PC-3 (cell line): ENCODE data around the gene ANGPT4. TPM values are rescaled to one million over a fixed set of nuclear protein-coding genes. Genes with fewer than 3 reads are reported as not detected.
"Not testable (repeated sequence)": the region's sequence is repeated elsewhere in the genome, so short reads cannot be mapped to it uniquely, and the experiment has no call there.

Experiments
- ATAC-seq: fragments of 200-7000 bp; cut with Tn5 transposase; 2 replicates; pipeline ENCODE4 v1.9.1; 2020; ENCODE audit warnings: mild to moderate bottlenecking, moderate library complexity
- BruUV-seq: library from RNA; stranded (reverse); fragments of 400-500 nt; replicated peaks from 2 replicates; lab custom pipeline; 2021; lab: Mats Ljungman, UMichigan
- CTCF ChIA-PET: fragments of 300-600 bp; sonication (Branson Sonifier 250); formaldehyde crosslinking; loops from one replicate; lab custom pipeline; 2022; ENCODE audit warnings: antibody characterized with exemption; lab: Charles Lee
- POLR2A ChIA-PET: fragments of 300-600 bp; sonication (Branson Sonifier 250); formaldehyde crosslinking; loops from one replicate; lab custom pipeline; 2022; ENCODE audit warnings: antibody characterized with exemption; ENCODE audit not compliant: unreplicated experiment; lab: Charles Lee
- DNase-seq: peaks from one replicate; pipeline ENCODE4 v3.0.0-alpha.2; 2015
- H2AFZ ChIP-seq: fragments of 300-600 bp; sonication (generic); 2 replicates; pipeline ENCODE4 v1.6.0; 2016; ENCODE audit warnings: antibody characterized with exemption, low read length
- H3F3A ChIP-seq: fragments of 300-600 bp; sonication (generic); one replicate; pipeline ENCODE4 v1.6.0; 2017; ENCODE audit warnings: antibody characterized with exemption, low read length, control low read depth, mild to moderate bottlenecking; ENCODE audit not compliant: unreplicated experiment
- H3K27ac ChIP-seq: fragments of 300-600 bp; sonication (generic); 2 replicates; pipeline ENCODE4 v1.5.1; 2016; ENCODE audit warnings: mild to moderate bottlenecking, low read length
- H3K27me3 ChIP-seq: fragments of 300-600 bp; sonication (generic); 2 replicates; pipeline ENCODE4 v1.6.1; 2016; ENCODE audit warnings: low read length, mixed read lengths
- H3K36me3 ChIP-seq: fragments of 300-600 bp; sonication (generic); 2 replicates; pipeline ENCODE4 v1.6.1; 2016; ENCODE audit warnings: low read depth, mixed run types, low read length, mixed read lengths
- H3K4me1 ChIP-seq: fragments of 300-600 bp; sonication (generic); 2 replicates; pipeline ENCODE4 v1.5.1; 2016; ENCODE audit warnings: low read length; ENCODE audit not compliant: insufficient read depth
- H3K4me2 ChIP-seq: fragments of 300-600 bp; sonication (generic); 2 replicates; pipeline ENCODE4 v1.6.0; 2016; ENCODE audit warnings: low read length
- H3K4me3 ChIP-seq: fragments of 300-600 bp; sonication (generic); 2 replicates; pipeline ENCODE4 v1.5.1; 2016; ENCODE audit warnings: mild to moderate bottlenecking, low read length, mixed read lengths
- H3K79me2 ChIP-seq: fragments of 300-600 bp; sonication (generic); 2 replicates; pipeline ENCODE4 v1.6.1; 2017; ENCODE audit warnings: low read length, mixed read lengths
- H3K9ac ChIP-seq: fragments of 300-600 bp; sonication (generic); 2 replicates; pipeline ENCODE4 v1.6.0; 2016; ENCODE audit warnings: mild to moderate bottlenecking, low read length
- H3K9me2 ChIP-seq: fragments of 300-600 bp; sonication (generic); replicated peaks from 2 replicates; pipeline ENCODE4 v1.6.1; 2016; ENCODE audit warnings: mixed run types, low read length, mixed read lengths
- H3K9me3 ChIP-seq: fragments of 300-600 bp; sonication (generic); 2 replicates; pipeline ENCODE4 v1.6.1; 2016; ENCODE audit warnings: low read length, mixed read lengths
- H4K20me1 ChIP-seq: fragments of 300-600 bp; sonication (generic); 2 replicates; pipeline ENCODE4 v1.6.1; 2016; ENCODE audit warnings: low read length, mixed read lengths
- EZH2 ChIP-seq: fragments of 300-600 bp; sonication (generic); IDR thresholded peaks from one replicate; pipeline ENCODE4 v1.6.1; 2017; ENCODE audit warnings: antibody characterized with exemption, mild to moderate bottlenecking, low read length; ENCODE audit not compliant: unreplicated experiment
- EZH2phosphoT487 ChIP-seq: fragments of 300-600 bp; sonication (generic); IDR thresholded peaks from 2 replicates; pipeline ENCODE4 v1.6.1; 2018; ENCODE audit warnings: mild to moderate bottlenecking, antibody characterized with exemption, low read length, borderline replicate concordance
- intact Hi-C: fragments of 100-400 bp; cut with micrococcal nuclease; formaldehyde crosslinking; loops from 2 replicates; pipeline ENCODE4 v1.9.0; 2023
- total RNA-seq: library from RNA; depleted of rRNA; stranded (reverse); fragments of >200 nt; gene quantifications from 2 replicates; pipeline ENCODE4 v1.2.3, GENCODE V29; 2014
- TF ChIP-seq, protein P1 (sequence below): fragments of 300-600 bp; sonication (generic); conservative IDR thresholded peaks from 2 replicates; pipeline ENCODE4 v1.5.1; 2017; ENCODE audit warnings: antibody characterized with exemption, low read depth, mild to moderate bottlenecking, low read length

The ANGPT4 gene
- total RNA-seq, 1 experiment from 2014 or later: not detected

DNA sequence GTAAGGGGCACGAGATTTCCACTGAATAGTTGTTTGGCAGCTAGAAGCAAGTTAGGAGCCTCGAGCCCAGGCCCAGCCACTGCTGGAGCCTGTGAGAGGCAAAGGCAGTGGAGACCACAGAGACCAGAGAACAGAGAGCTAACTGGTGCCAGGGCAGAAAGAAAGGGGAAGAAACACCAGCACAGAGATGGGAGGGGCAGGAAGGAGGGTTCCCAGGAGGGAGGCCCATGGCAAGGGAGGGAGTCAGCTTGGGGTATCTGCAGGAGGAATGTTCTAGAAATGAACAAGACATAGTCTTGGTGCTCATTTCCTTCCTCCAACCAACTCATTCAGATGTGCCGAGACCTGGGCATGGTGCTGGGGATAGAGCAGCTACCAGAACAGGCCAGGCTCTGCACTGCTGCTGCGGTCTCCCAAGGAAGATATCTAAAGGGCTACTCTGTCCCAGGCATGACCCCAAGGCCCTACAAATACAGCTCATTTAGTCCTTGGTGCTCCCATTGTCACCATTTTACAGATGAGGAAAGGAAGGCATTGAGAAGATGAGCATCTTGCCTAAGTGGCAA, 10.7 kb downstream of the ANGPT4 start:
- intact Hi-C loops: no loop called here
- ATAC-seq (no peak), DNase-seq (no peak)
- H3F3A ChIP-seq: no peaks in the 10 kb centered on the region
- no peak overlapping the region for H3K27ac ChIP-seq
- ChIA-PET CTCF (interaction anchor here (0.5 kb wide), 1 partner anchor 588 kb away, joined by 4 read pairs; no protein-coding TSS in a partner anchor), POLR2A (no interaction called here)
- H3K9me3 ChIP-seq: no peaks in the 10 kb centered on the region
- H3K36me3 ChIP-seq: no peaks in the 10 kb centered on the region
- no peak overlapping the region for H3K4me2 ChIP-seq
- no peak for TF ChIP-seq EZH2
- no peak overlapping the region for H3K9ac ChIP-seq
- H3K79me2 ChIP-seq: no peaks in the 10 kb centered on the region
- no peaks in the 10 kb centered on the region for H3K9me2 ChIP-seq
- no peak overlapping the region for H3K4me3 ChIP-seq
- no peak overlapping the region for H2AFZ ChIP-seq
- BruUV-seq: no TSS peak
- H3K4me1 ChIP-seq: no peaks in the 10 kb centered on the region
- H3K27me3 ChIP-seq: peaks cover 35% of the 10 kb centered on the region; the same call in 1 of the 2 replicates
- no peaks in the 10 kb centered on the region for H4K20me1 ChIP-seq

- peaks cover 32% of the 10 kb centered on the region; the same call in 1 of the 2 replicates for H3K27me3 ChIP-seq
- ATAC-seq (no peak), DNase-seq (no peak)
- no peak overlapping the region for H3K4me2 ChIP-seq
- BruUV-seq: no TSS peak
- no peaks in the 10 kb centered on the region for H3K9me3 ChIP-seq
- TF ChIP-seq EZH2 (no peak), EZH2phosphoT487 (no peak)
- TF ChIP-seq, protein P1, sequence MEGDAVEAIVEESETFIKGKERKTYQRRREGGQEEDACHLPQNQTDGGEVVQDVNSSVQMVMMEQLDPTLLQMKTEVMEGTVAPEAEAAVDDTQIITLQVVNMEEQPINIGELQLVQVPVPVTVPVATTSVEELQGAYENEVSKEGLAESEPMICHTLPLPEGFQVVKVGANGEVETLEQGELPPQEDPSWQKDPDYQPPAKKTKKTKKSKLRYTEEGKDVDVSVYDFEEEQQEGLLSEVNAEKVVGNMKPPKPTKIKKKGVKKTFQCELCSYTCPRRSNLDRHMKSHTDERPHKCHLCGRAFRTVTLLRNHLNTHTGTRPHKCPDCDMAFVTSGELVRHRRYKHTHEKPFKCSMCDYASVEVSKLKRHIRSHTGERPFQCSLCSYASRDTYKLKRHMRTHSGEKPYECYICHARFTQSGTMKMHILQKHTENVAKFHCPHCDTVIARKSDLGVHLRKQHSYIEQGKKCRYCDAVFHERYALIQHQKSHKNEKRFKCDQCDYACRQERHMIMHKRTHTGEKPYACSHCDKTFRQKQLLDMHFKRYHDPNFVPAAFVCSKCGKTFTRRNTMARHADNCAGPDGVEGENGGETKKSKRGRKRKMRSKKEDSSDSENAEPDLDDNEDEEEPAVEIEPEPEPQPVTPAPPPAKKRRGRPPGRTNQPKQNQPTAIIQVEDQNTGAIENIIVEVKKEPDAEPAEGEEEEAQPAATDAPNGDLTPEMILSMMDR: no peak
- no peak overlapping the region for H3K27ac ChIP-seq
- no peaks in the 10 kb centered on the region for H3K79me2 ChIP-seq
- H3F3A ChIP-seq: no peaks in the 10 kb centered on the region
- no peak overlapping the region for H3K4me3 ChIP-seq
- intact Hi-C loops: no loop called here
- no peak overlapping the region for H3K9ac ChIP-seq
- ChIA-PET POLR2A (no interaction called here), CTCF (no interaction called here)
- H4K20me1 ChIP-seq: no peaks in the 10 kb centered on the region
- no peaks in the 10 kb centered on the region for H3K9me2 ChIP-seq
- no peaks in the 10 kb centered on the region for H3K4me1 ChIP-seq
- H2AFZ ChIP-seq: no peak overlapping the region
- H3K36me3 ChIP-seq: no peaks in the 10 kb centered on the region
Observed at GRCh38 chr20:904039-904545, 12.0 kb downstream of the ANGPT4 start.

GRCh38 chr20:897436-897835, 18.7 kb downstream of the ANGPT4 start:
- ATAC-seq, H3K9ac ChIP-seq, intact Hi-C loops, H3K4me2 ChIP-seq, BruUV-seq, H3K36me3 ChIP-seq, H3K27ac ChIP-seq, H3K4me1 ChIP-seq, POLR2A ChIA-PET, H3K9me3 ChIP-seq, H3F3A ChIP-seq, H3K4me3 ChIP-seq, H3K79me2 ChIP-seq, H2AFZ ChIP-seq, H4K20me1 ChIP-seq, CTCF ChIA-PET, DNase-seq, H3K9me2 ChIP-seq: not testable (repeated sequence)
- peaks cover 49% of the 10 kb centered on the region for H3K27me3 ChIP-seq
